K562 (cell line): ENCODE measurements around the gene TFPT. TPM values are rescaled to one million over a fixed set of nuclear protein-coding genes. Genes with fewer than 3 reads are reported as not detected.

Source experiments
- ATF1 ChIP-seq, 2 experiments: fragments of 450-650 bp in 1 of 2; IDR thresholded peaks; 2 replicates each; pipeline ENCODE4 v1.6.1; 2016; ENCODE audit warnings: missing compliant biosample characterization in 1 of 2, missing genetic modification characterization in 1 of 2
- LEF1 ChIP-seq: fragments of 450-650 bp; IDR thresholded peaks from 2 replicates; pipeline ENCODE4 v1.6.1; 2016; ENCODE audit warnings: mild to moderate bottlenecking
- NRF1 ChIP-seq, 2 experiments: fragments of 450-650 bp; IDR thresholded peaks in 1 of 2; conservative IDR thresholded peaks in 1 of 2; 2 replicates each; pipeline ENCODE4 v1.6.1; 2014; ENCODE audit warnings: mild to moderate bottlenecking in 2 of 2
- POLR2A ChIP-seq: fragments of 450-650 bp; conservative IDR thresholded peaks from 2 replicates; pipeline ENCODE4 v1.6.1; 2016
- RBM25 ChIP-seq: fragments of 200-400 bp; formaldehyde crosslinking; IDR thresholded peaks from 2 replicates; pipeline ENCODE4 v1.6.1; 2018; ENCODE audit warnings: low read length, low read depth, moderate library complexity; ENCODE audit not compliant: severe bottlenecking
- SOX6 ChIP-seq: fragments of 450-650 bp; IDR thresholded peaks from 2 replicates; pipeline ENCODE4 v1.6.1; 2014; ENCODE audit warnings: mild to moderate bottlenecking
- SP2 ChIP-seq: IDR thresholded peaks from 2 replicates; pipeline ENCODE4 v1.6.1; 2011; ENCODE audit warnings: mild to moderate bottlenecking, low read depth, low read length, moderate library complexity; ENCODE audit not compliant: poor library complexity, severe bottlenecking; ENCODE audit errors: extremely low read depth
- TAF1 ChIP-seq: IDR thresholded peaks from 2 replicates; pipeline ENCODE4 v1.6.1; 2011; ENCODE audit warnings: mild to moderate bottlenecking, low read length, moderate library complexity; ENCODE audit not compliant: insufficient read depth, control insufficient read depth, severe bottlenecking; ENCODE audit errors: extremely low read depth
- XRCC5 ChIP-seq: fragments of 200-400 bp; formaldehyde crosslinking; IDR thresholded peaks from 2 replicates; pipeline ENCODE4 v1.6.1; 2017; ENCODE audit warnings: low read depth, mild to moderate bottlenecking, low read length
- ZNF785 ChIP-seq: fragments of 250-450 bp; sonication (Bioruptor Pico); IDR thresholded peaks from 2 replicates; pipeline ENCODE4 v1.4.0; 2020; ENCODE audit warnings: mild to moderate bottlenecking
- polyA plus RNA-seq, 8 experiments: library from polyadenylated mRNA; depleted of rRNA in 4 of 8; stranded (reverse) in 5 of 8; unstranded in 3 of 8; fragments of >200 nt; fragmentation: Nextera tagmentation in 2 of 8; fragmentation: Illumina TruSeq in 1 of 8; extraction: Ambion mirVana in 2 of 8; extraction: Trizol in 1 of 8; gene quantifications; 2 replicates each; pipeline versions ENCODE4 v1.2.1 to v1.2.3, GENCODE V29; 2011 to 2014; ENCODE audit warnings: inconsistent platforms in 1 of 8, missing spikeins in 1 of 8
- total RNA-seq, 7 experiments: library from RNA; depleted of rRNA in 6 of 7; stranded (reverse); fragments of >200 nt in 6 of 7; fragmentation: Illumina TruSeq in 2 of 7; extraction: Trizol in 2 of 7; gene quantifications; 2 replicates each; pipeline versions ENCODE4 v1.2.1 to v1.2.3, GENCODE V29; 2011 to 2021; ENCODE audit warnings: low replicate concordance in 1 of 7
- TF ChIP-seq, protein P1 (sequence below), 2 experiments: fragments of 450-650 bp; conservative IDR thresholded peaks; 2 replicates each; pipeline ENCODE4 v1.6.1; 2017; ENCODE audit warnings: mild to moderate bottlenecking in 2 of 2, moderate library complexity in 2 of 2
- TF ChIP-seq, protein P2 (sequence below): IDR thresholded peaks from 2 replicates; pipeline ENCODE4 v1.6.1; 2012; ENCODE audit warnings: low read depth, low read length, improper control_type of control experiment, borderline replicate concordance
- TF ChIP-seq, protein P3 (sequence below): fragments of 250-450 bp; sonication (Bioruptor Pico); IDR thresholded peaks from 2 replicates; pipeline ENCODE4 v1.4.0; 2020
- TF ChIP-seq, protein P4 (sequence below): fragments of 450-650 bp; IDR thresholded peaks from 2 replicates; pipeline ENCODE4 v1.6.1; 2016
- TF ChIP-seq, protein P5 (sequence below): fragments of 450-650 bp; conservative IDR thresholded peaks from 2 replicates; pipeline ENCODE4 v1.6.1; 2016; ENCODE audit warnings: missing genetic modification characterization, low read depth, mild to moderate bottlenecking, control low read depth, missing compliant biosample characterization
- TF ChIP-seq, protein P6 (sequence below), 2 experiments: IDR thresholded peaks; 2 replicates each; pipeline ENCODE4 v1.6.1; 2012; ENCODE audit warnings: improper control_type of control experiment in 2 of 2, low read depth in 2 of 2, low read length in 2 of 2, borderline replicate concordance in 1 of 2

The TFPT gene
- total and polyA plus RNA-seq, 9 of the 15 experiments (the other 6 are each of a cell fraction or from before 2014, with no cell fraction given) = 0.72 to 16.4 (median 9.2) TPM

DNA sequence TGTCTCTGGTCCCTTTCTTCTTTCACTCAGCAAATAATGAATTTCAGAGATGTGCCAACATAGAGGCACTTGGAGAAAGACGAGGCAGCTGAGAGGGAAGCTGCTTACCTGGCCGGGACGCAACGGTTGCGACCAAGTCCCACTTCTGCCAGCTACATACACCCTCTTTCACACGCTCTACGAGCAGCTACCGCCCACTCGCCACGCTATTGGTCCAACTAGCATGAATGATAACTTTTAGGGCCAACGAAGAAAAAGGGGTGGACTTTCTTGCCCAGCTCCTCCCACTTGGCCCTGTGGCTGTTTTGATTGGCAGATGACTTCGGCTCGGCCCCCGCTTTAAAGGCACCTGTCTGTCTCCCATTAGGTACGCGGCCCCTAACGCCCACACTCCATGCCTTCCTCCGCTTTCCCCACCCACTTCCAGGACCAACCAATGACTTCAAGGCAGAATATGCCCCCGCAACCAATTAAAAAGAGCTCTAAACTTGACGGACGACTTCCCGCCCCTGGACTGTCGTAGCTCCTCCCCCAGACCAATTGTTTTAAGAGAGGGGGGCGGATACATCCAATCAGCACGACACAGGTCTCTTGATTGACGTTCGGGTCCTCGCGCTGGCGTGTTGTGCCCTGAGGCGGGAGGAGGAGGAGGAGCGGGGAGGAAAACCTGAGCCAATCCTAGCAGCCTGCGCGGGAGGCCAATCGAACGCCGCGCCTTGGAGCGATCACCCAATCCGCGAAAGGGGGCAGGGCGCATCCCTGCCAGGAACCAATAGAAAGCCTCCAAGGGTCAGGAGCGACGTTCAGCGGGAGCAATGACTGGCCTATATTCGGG lies 21.6 kb upstream of the TFPT start (continued):
- TF ChIP-seq, protein P1, sequence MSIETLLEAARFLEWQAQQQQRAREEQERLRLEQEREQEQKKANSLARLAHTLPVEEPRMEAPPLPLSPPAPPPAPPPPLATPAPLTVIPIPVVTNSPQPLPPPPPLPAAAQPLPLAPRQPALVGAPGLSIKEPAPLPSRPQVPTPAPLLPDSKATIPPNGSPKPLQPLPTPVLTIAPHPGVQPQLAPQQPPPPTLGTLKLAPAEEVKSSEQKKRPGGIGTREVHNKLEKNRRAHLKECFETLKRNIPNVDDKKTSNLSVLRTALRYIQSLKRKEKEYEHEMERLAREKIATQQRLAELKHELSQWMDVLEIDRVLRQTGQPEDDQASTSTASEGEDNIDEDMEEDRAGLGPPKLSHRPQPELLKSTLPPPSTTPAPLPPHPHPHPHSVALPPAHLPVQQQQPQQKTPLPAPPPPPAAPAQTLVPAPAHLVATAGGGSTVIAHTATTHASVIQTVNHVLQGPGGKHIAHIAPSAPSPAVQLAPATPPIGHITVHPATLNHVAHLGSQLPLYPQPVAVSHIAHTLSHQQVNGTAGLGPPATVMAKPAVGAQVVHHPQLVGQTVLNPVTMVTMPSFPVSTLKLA (conservative IDR thresholded peaks at IDR 0.05) = peak; percentile 84 to 87
- TF ChIP-seq SP2 (peak; percentile 95), XRCC5 (0 out of 2 replicates have a peak, but pooled peaks have one; percentile 24), SOX6 (0 out of 2 replicates have a peak, but pooled peaks have one; percentile 1), LEF1 (peak; percentile 55; the same call in 1 of the 2 replicates), ATF1 (CRISPR knock-in tag; IDR thresholded peaks at IDR 0.05) (no peak), ATF1 (tag; IDR thresholded peaks at IDR 0.05) (peak; percentile 88), POLR2A (peak; percentile 66), NRF1 (conservative IDR thresholded peaks at IDR 0.05 in 1 of 2, IDR thresholded peaks at IDR 0.05 in 1 of 2) (peak; percentile 92 to 93), TAF1 (peak; percentile 44), RBM25 (peak; percentile 97), ZNF785 (CRISPR knock-in tag) (no peak)
- TF ChIP-seq, protein P2, sequence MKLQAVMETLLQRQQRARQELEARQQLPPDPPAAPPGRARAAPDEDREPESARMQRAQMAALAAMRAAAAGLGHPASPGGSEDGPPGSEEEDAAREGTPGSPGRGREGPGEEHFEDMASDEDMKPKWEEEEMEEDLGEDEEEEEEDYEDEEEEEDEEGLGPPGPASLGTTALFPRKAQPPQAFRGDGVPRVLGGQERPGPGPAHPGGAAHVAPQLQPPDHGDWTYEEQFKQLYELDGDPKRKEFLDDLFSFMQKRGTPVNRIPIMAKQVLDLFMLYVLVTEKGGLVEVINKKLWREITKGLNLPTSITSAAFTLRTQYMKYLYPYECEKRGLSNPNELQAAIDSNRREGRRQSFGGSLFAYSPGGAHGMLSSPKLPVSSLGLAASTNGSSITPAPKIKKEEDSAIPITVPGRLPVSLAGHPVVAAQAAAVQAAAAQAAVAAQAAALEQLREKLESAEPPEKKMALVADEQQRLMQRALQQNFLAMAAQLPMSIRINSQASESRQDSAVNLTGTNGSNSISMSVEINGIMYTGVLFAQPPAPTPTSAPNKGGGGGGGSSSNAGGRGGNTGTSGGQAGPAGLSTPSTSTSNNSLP = 0 out of 2 replicates have a peak, but pooled peaks have one; percentile 27
- TF ChIP-seq, protein P3, sequence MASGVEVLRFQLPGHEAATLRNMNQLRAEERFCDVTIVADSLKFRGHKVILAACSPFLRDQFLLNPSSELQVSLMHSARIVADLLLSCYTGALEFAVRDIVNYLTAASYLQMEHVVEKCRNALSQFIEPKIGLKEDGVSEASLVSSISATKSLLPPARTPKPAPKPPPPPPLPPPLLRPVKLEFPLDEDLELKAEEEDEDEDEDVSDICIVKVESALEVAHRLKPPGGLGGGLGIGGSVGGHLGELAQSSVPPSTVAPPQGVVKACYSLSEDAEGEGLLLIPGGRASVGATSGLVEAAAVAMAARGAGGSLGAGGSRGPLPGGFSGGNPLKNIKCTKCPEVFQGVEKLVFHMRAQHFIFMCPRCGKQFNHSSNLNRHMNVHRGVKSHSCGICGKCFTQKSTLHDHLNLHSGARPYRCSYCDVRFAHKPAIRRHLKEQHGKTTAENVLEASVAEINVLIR (CRISPR knock-in tag) = 0 out of 2 replicates have a peak, but pooled peaks have one; percentile 9
- TF ChIP-seq, protein P4, sequence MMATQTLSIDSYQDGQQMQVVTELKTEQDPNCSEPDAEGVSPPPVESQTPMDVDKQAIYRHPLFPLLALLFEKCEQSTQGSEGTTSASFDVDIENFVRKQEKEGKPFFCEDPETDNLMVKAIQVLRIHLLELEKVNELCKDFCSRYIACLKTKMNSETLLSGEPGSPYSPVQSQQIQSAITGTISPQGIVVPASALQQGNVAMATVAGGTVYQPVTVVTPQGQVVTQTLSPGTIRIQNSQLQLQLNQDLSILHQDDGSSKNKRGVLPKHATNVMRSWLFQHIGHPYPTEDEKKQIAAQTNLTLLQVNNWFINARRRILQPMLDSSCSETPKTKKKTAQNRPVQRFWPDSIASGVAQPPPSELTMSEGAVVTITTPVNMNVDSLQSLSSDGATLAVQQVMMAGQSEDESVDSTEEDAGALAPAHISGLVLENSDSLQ = peak; percentile 99
- TF ChIP-seq, protein P5, sequence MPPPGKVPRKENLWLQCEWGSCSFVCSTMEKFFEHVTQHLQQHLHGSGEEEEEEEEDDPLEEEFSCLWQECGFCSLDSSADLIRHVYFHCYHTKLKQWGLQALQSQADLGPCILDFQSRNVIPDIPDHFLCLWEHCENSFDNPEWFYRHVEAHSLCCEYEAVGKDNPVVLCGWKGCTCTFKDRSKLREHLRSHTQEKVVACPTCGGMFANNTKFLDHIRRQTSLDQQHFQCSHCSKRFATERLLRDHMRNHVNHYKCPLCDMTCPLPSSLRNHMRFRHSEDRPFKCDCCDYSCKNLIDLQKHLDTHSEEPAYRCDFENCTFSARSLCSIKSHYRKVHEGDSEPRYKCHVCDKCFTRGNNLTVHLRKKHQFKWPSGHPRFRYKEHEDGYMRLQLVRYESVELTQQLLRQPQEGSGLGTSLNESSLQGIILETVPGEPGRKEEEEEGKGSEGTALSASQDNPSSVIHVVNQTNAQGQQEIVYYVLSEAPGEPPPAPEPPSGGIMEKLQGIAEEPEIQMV (tag) = peak; percentile 96
- TF ChIP-seq, protein P6, sequence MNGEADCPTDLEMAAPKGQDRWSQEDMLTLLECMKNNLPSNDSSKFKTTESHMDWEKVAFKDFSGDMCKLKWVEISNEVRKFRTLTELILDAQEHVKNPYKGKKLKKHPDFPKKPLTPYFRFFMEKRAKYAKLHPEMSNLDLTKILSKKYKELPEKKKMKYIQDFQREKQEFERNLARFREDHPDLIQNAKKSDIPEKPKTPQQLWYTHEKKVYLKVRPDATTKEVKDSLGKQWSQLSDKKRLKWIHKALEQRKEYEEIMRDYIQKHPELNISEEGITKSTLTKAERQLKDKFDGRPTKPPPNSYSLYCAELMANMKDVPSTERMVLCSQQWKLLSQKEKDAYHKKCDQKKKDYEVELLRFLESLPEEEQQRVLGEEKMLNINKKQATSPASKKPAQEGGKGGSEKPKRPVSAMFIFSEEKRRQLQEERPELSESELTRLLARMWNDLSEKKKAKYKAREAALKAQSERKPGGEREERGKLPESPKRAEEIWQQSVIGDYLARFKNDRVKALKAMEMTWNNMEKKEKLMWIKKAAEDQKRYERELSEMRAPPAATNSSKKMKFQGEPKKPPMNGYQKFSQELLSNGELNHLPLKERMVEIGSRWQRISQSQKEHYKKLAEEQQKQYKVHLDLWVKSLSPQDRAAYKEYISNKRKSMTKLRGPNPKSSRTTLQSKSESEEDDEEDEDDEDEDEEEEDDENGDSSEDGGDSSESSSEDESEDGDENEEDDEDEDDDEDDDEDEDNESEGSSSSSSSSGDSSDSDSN (IDR thresholded peaks at IDR 0.05; ENCODE audit: borderline replicate concordance in 1 of 2, low read depth in 2 of 2, low read length in 2 of 2) = 0 out of 4 replicates have a peak, but pooled peaks of 1 of the 2 experiments have one; percentile 17
